GM18951 (cell line): ENCODE measurements around the gene SAP25.
A peak's percentile ranks its signal among the peaks of the same experiment; 100 is the strongest.

Experiments
- POLR2A ChIP-seq: IDR thresholded peaks from 4 replicates; pipeline ENCODE4 v1.6.1; 2011; ENCODE audit warnings: mild to moderate bottlenecking; ENCODE audit not compliant: insufficient read length, insufficient read depth; ENCODE audit errors: extremely low read depth
- in situ Hi-C: fragments of 300-500 bp; cut with MboI; formaldehyde crosslinking; loops from one replicate; pipeline ENCODE4 v1.12.0; 2022; ENCODE audit warnings: low sequenced_read_pairs, mixed read lengths, inconsistent platforms; ENCODE audit not compliant: unreplicated experiment

The SAP25 gene

DNA sequence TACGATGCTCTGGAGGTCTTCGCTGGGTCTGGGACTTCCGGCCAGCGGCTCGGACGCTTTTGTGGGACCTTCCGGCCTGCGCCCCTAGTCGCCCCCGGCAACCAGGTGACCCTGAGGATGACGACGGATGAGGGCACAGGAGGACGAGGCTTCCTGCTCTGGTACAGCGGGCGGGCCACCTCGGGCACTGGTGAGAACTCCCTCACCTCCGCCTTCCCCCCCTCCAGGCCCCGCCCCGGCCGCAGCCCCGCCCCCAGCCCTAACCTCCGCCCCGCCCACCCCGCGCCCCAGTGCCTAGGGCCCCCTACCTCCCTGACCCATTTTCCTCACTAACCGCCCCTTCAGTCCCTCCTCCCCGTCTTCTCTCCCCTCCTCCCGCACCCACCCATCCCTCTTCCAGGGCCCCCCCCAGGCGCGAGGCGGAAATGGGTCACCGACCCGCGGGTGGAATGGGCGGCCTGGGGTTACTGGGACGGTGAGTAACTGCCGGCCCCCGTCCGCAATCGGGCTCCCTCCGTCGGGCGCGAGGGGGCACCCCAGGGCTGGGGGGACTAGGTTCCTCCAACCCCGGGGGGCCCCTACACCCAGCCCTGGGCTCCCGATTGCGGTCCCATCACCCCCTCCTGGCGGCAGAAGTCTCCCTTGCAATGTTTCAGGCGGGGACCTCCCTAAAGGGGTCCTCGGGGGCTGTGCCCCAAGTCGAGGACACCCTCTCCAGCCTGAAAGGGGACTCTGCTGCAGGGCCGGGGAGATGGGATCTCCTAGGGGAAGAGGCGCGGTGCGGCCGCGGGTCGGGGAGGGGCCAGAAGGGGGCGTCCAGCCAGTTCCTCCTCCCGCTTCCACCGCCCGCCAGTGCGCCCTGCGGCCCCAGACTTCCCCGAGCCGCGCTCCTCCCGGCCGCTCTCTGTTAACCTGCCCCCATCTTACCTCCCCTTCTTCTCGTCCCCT lies 30.6 kb upstream of the SAP25 start:
- in situ Hi-C loops: no loop called here
- peak; percentile 53 for TF ChIP-seq POLR2A

DNA sequence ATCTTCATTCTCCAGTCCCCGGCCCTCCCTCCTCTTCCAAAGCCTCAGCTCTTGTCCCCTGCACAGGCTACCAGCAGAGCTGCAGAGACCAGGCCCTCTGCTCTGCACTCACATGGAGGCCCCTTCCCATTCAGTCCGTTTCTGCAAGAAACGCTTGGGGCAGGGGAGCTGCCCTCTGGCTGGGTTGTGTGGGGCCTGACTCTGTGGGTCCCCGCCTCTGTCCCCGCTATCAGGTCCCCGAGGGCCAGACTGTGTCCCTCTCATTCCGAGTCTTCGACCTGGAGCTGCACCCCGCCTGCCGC lies 30.0 kb upstream of the SAP25 start:
- no peak for TF ChIP-seq POLR2A
- in situ Hi-C loops: no loop called here

DNA sequence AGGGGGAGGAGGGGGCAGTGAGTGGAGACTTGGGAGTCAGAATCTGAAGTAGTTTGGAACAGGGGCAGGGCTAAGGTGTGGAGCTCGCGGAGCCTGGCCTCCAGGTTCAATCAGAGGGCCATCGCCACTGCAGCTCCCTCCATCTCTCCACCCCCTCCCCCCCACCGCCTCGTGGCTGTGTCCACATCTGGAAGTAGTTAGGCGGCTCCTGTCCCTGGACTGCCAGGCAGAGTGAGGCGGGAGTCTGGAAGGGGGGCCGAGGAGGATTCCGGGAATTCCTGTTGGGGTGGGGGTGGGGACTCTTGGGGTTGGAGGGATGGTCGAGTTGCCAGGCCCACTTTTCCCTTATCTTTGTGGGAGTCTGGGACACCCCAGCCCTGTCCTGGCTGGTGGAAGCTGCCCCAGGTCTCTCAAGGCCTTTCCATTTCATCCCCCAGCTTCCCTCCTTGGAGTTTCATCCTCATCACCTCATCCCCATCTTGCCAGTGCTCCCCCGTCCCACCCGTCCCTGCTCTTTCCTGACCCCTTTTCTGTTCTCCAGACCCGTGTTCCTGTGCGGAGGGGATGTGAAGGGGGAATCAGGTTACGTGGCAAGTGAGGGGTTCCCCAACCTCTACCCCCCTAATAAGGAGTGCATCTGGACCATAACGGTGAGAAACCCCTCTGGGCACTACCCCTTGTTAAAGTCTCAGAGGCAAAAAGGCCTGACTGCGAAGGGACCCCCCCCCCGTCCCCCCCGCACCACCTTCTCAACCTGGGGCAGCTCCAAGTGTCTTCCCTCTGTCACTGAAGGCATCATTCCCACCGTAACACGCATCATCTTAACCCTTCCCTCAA lies 29.4 kb upstream of the SAP25 start:
- in situ Hi-C loops: no loop called here
- TF ChIP-seq POLR2A: no peak

DNA sequence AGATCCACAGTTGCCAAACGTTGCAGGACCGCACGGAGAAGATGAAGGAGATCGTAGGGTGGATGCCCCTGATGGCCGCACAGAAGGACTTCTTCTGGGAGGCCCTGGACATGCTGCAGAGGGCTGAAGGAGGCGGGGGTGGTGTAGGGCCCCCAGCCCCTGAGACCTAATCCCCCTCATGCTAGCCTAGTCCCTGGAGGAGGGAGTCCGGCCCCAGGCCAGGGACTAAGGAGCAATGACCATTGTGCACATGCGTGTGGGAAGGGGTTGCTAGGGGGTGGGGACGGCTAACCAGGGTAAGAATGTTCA lies 27.0 kb upstream of the SAP25 start:
- TF ChIP-seq POLR2A: no peak
- in situ Hi-C loops: no loop called here

DNA sequence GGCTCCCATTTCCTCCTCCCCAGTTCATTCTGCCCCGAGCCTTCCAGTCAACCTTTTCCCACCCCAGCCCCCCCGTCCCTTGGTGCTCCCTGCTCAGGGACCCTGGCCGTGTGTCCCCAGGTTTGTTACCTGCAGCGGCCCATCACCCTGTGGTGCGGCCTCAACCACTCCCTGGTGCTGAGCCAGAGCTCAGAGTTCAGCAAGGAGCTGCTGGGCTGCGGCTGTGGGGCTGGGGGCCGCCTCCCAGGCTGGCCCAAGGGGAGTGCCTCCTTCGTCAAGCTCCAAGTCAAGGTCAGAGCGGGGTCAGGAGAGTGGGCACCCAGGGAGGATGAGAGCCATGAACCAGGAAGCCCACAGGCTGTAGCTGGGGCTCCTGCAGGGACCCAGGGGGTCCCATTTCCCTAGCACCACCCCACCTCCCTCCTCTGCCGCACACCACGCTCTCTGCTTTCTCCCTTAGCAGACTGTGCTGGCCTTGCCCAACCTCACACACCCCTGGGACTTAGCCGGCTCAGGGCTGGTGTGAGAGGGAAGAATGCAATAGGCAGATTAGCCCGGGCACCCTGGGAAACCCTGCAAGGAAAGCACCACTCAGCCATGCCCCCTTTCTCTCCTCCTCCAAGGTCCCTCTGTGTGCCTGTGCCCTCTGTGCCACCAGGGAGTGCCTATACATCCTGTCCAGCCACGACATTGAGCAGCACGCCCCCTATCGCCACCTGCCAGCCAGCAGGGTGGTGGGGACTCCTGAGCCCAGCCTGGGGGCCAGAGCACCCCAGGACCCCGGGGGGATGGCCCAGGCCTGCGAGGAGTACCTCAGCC lies 26.4 kb upstream of the SAP25 start:
- in situ Hi-C loops: no loop called here
- no peak for TF ChIP-seq POLR2A

DNA sequence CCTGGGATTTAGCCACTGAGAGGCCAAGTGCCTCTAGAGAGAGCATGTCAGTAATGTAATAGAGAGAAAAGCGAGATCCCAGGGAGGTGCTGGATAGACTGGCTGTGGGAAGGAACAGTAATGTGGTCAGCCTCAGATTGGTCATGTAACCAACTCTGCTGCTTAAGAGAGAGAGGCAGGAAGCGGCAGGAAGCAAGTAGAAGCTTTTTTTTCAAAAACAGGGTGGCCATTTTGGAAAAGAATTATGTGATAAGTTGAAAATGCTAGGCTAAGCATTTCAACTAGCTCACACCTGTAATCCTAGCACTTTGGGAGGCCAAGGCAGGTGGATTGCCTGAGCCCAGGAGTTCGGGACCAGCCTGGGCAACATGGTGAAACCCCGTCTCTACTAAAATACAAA lies 24.7 kb upstream of the SAP25 start:
- in situ Hi-C loops: no loop called here
- TF ChIP-seq POLR2A: no peak

DNA sequence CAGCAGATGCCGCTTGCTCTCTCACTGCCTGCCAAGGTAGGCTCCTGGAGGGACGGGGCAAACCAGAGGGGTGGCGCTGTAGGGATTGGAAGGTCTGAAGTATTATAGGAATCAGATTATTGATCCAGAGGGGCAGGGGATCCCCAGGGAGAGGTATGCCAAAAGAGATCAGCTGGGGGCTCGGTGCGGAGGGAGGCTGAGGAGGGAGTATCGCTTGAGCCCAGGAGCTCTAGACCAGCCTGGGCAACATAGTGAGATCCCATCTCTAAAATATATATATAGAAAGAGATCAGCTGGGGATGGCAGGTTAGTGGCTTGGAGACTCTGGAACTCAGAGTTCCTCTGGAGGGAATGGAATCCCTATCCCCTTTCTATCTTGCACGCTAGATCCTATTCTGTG lies 21.5 kb upstream of the SAP25 start:
- no peak for TF ChIP-seq POLR2A
- in situ Hi-C loops: no loop called here

DNA sequence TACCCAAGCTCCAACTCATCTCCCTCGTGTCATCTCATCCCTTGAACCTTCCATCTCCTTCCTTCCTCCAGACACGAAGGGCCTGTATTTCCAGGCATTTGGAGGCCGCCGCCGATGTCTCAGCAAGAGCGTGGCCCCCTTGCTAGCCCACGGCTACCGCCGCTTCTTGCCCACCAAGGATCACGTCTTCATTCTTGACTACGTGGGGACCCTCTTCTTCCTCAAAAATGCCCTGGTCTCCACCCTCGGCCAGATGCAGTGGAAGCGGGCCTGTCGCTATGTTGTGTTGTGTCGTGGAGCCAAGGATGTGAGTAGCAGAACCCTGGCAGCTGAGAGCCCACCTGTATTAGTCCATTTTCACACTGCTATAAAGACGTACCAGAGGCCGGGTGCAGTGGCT lies 17.9 kb upstream of the SAP25 start:
- in situ Hi-C loops: no loop called here
- TF ChIP-seq POLR2A: no peak

DNA sequence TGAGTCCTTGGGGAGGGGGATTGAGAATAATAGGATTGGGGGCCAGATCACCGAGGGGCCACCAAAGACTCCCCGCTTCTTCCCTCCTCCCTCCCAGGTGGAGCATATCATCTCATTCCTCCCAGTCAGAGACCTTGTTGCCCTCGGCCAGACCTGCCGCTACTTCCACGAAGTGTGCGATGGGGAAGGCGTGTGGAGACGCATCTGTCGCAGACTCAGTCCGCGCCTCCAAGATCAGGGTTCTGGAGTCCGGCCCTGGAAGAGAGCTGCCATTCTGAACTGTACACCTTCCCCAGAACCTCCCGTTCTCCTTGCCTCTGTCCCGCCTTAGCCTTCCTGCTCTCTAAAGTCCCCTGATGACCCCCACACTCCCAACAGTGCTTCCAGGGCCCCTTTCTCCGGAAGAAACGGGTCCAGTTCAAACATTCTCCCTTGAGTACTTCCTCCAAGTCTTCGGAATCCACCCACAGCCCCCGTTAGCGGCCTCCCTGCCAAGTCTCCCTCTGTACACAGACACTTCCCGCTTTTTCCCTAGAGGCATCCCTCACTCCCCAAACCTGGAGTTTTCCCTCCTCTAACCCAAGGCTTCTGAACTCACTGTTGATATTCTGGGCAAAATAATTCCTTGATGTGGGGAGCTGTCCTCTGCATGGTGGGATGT lies 16.5 kb upstream of the SAP25 start:
- in situ Hi-C loops: no loop called here
- TF ChIP-seq POLR2A: no peak

DNA sequence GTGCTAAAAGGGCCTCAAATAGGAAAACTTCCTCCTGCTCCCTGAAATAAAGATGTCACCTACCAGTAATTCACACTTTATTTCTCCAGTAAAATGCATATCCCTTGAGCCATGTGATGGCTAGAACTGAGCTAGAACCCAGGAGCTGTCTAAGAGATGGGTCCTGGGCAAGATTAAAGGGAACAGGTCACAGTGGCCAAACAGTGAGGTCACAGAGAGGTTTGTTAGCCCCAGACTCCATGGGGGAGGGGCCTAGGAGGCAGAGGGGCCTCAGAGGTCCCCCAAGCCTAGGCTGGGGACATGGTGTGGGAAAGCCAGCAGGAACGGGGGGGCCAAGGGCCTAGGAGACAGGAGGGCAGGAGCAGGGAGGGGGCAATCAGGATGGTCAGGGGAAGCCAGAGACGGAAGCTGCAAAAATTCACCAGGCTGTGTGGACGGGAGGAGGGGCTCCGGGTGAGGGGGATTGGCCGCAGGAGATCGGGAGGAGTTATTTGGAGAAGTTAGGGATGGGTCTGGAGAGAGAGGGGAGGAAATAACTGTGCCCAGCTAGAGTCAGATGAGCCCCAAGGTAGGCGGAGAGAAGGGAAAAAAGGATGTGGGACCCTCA lies 15.7 kb upstream of the SAP25 start:
- in situ Hi-C loops: no loop called here

DNA sequence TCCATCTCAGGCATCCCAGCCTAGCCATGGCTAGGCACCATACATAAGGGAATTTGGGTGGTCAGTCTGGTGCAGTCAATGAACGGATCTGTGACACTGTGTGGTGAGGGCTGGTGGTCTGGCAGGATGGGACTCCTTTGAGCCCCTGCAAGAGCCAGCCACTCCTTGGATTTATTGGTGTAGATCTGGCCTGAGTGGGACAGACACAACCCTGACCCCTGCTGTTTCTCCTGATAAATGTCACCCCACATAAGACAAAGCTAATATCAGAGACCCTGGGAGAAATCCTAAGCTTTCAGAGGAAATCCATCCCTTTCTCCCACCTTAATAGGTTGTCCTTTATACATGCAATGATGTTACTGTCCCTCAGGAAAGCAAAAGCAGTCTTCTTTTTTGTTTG lies 14.7 kb upstream of the SAP25 start:
- no peak for TF ChIP-seq POLR2A
- in situ Hi-C loops: no loop called here

More for the DNA sequence above, 15.7 kb upstream of the SAP25 start:
- no peak for TF ChIP-seq POLR2A

DNA sequence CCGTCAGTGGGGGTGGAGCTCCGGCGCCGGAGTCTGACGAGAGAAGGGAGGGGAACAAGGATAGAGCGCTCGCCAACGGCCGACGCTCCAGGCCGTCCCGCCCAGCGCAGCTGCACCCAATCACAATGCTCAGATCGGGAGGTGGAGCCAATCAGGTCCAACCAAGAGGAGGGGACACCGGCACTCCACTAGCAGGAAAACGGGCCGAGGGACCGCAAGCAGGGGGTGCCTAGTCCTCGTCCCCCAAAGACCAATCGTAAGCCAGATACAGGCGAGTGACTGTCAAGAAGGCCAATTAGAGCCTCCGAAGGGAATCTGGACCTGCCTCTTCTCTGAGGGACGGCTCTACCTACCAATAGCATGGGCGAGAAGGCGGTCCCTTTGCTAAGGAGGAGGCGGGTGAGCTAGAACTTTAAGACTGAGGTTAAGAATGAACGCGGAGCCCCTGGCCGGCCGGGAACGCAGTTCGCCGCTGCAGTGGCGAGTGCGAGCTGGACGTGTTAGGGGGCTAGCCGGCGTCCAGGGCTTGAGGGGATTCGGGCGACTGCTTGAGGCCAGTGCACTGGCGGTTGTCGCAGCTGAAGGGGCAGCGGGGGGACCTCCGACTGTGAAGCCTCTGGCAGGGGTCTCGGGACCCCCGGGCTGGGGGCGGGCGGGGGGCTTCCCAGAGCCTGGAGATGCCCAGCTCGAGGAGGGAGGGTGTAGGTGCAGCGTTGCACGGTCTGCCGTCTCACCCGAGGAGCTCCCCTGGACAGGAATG lies 12.7 kb upstream of the SAP25 start, which contains the start of gene FBXO24:
TSS of gene FBXO24 (plus strand) at position 63 of the 760 bp plus-strand sequence. CDS start at position 361, 298 bp downstream.
- TF ChIP-seq POLR2A: peak; percentile 75
- in situ Hi-C loops: no loop called here
